ENCODE data around the gene EPAS1.

GRCh38 chr2:46347648-46348280 is 50.6 kb downstream of the EPAS1 start:
- TF ChIP-seq EZH2 (IDR thresholded peaks at IDR 0.05; ENCODE audit: insufficient read depth, poor library complexity, severe bottlenecking) (no peak), EZH2phosphoT487 (IDR thresholded peaks at IDR 0.05; ENCODE audit: insufficient read depth, low read depth) (no peak)
